ENCODE results near the gene FCGR3A.
A peak's percentile ranks its signal among the peaks of the same experiment; 100 is the strongest.
"Not testable (repeated sequence)": the region's sequence is repeated elsewhere in the genome, so short reads cannot be mapped to it uniquely, and the experiment has no call there.

FCGR3A gene

DNA sequence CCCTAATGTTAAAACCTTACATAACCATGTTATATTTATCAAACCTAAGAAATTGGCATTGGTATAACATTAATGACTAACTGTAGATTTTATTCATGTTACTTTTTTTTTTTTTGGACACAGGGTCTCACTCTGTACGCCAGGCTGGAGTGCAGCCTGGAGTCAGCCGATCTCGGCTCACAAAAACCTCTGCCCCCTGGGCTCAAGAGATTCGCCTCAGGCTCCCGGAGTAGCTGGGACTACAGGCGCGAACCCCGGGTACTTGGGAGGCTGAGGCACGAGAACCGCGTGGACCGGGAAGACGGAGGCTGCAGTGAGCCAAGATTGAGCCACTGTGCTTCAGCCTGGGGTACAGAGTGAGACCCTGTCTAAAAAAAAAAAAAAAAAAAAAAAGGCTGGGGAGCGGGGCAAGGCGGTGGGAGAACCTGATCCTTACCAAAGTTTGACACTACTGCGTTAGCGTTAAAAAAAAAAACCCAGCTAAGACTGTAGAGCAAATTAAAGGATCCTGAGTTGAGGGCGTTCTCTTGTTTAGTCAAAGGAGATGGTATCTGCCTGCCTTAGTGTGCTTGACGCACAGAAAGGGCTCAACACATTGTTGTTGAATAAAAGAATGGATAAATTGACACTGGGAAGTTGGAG lies 20.0 kb downstream of the FCGR3A start:
- DNase-seq (ENCODE audit: low read depth), result not testable (repeated sequence)

DNA sequence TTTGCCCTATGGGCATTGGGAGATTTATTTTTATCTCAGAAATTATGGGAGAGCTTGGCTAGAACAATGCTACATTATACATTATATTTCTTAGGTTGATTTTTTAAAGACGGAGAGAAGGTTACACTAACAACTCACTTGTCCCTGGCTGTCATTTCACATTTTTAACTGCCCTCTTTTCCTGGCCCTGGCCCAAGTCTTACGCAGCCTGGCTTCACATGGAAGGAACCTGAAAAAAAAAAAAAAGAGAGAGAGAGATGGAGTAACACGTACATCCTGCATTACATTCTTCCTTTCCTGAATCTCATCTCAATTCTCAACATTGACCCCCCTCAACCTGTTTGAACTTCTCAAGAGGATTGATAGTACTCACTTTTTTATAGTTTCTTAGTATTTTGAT lies 21.1 kb downstream of the FCGR3A start:
- DNase-seq (ENCODE audit: low read depth), result not testable (repeated sequence)

DNA sequence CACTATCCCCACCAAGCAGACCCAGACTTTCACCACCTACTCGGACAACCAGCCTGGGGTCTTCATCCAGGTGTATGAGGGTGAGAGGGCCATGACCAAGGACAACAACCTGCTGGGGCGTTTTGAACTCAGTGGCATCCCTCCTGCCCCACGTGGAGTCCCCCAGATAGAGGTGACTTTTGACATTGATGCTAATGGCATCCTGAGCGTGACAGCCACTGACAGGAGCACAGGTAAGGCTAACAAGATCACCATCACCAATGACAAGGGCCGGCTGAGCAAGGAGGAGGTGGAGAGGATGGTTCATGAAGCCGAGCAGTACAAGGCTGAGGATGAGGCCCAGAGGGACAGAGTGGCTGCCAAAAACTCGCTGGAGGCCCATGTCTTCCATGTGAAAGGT lies 23.7 kb downstream of the FCGR3A start:
- DNase-seq (ENCODE audit: low read depth), result not testable (repeated sequence)

DNA sequence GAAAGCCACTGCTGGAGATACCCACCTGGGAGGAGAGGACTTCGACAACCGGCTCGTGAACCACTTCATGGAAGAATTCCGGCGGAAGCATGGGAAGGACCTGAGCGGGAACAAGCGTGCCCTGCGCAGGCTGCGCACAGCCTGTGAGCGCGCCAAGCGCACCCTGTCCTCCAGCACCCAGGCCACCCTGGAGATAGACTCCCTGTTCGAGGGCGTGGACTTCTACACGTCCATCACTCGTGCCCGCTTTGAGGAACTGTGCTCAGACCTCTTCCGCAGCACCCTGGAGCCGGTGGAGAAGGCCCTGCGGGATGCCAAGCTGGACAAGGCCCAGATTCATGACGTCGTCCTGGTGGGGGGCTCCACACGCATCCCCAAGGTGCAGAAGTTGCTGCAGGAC lies 24.3 kb downstream of the FCGR3A start:
- DNase-seq (ENCODE audit: low read depth), result not testable (repeated sequence)

DNA sequence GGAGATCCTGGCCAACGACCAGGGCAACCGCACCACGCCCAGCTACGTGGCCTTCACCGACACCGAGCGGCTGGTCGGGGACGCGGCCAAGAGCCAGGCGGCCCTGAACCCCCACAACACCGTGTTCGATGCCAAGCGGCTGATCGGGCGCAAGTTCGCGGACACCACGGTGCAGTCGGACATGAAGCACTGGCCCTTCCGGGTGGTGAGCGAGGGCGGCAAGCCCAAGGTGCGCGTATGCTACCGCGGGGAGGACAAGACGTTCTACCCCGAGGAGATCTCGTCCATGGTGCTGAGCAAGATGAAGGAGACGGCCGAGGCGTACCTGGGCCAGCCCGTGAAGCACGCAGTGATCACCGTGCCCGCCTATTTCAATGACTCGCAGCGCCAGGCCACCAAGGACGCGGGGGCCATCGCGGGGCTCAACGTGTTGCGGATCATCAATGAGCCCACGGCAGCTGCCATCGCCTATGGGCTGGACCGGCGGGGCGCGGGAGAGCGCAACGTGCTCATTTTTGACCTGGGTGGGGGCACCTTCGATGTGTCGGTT lies 24.8 kb downstream of the FCGR3A start:
- not testable (repeated sequence) for DNase-seq (ENCODE audit: low read depth)

DNA sequence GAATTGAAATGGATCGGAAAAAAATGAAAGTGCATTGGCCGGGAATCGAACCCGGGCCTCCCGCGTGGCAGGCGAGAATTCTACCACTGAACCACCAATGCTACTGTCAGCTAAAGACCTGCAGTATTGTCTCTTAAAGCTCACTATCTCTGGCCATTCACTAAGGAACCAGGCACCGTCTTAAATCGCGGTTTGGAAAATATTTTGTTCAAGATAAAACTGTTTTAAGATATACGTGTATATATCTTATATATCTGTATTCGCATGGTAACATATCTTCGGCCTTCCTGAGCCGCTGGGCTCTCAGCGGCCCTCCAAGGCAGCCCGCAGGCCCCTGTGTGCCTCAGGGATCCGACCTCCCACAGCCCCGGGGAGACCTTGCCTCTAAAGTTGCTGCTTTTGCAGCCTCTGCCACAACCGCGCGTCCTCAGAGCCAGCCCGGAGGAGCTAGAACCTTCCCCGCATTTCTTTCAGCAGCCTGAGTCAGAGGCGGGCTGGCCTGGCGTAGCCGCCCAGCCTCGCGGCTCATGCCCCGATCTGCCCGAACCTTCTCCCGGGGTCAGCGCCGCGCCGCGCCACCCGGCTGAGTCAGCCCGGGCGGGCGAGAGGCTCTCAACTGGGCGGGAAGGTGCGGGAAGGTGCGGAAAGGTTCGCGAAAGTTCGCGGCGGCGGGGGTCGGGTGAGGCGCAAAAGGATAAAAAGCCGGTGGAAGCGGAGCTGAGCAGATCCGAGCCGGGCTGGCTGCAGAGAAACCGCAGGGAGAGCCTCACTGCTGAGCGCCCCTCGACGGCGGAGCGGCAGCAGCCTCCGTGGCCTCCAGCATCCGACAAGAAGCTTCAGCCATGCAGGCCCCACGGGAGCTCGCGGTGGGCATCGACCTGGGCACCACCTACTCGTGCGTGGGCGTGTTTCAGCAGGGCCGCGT lies 25.5 kb downstream of the FCGR3A start, which contains the start of gene HSPA6:
TSS of gene HSPA6 (plus strand) at position 724 of the 925 bp plus-strand sequence. CDS start at position 843, 119 bp downstream.
- DNase-seq (ENCODE audit: low read depth), result peak; percentile 66

DNA sequence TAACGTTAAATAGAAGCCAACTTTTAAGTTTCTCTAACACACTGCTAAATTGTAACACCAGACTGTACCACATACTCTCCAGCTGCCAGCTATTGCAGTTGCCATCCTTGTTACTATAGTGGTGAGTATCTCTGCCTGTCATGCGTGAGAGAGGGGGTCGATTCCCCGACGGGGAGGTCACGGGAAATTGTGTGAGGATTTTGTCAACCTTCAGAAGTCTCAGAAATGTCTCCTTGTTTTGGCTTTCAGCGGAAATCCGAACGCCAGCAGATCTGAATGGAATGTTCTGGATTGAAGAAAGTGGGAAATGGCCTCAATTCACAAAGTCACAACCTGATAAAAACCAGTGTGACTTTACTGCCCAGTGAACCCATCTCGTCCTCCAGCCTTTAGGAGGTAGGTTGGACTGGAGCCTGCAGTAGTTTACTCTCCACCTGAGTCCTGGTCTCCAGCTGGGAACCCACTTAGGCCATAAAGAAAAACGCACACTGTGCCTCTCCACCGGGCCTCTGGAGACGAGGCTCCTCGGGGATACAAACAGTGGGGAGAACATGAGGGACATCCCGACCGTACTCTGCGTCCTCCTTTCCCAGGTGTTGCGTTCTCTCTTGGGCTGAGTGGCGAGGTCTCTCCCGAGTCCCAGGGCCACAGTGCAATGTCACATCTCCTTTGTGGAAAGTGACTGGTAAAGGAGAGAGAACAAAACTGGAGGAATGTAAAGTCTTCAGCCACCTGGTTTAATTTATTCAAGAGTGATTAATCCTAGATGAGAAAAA lies 26.4 kb downstream of the FCGR3A start:
- DNase-seq (ENCODE audit: low read depth), result not testable (repeated sequence)

DNA sequence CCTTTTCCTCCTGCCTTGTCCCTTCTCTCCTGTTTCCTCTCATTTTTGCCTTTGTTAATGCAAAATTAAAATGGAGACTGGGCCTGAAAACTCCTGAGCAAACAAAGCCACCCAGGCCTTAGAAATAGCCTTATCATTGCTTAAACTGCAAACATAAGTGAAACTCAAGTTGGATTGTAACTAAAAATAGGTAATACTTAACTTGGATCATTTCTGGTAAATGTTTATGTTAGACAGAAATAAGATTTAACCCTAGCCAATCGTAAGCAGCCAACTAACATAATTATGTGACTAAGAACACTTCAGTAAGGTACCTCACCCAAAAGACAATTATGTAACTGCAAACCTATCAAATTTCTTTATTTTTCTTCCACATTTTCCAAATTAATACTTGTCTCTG lies 35.7 kb downstream of the FCGR3A start:
- not testable (repeated sequence) for DNase-seq (ENCODE audit: low read depth)

DNA sequence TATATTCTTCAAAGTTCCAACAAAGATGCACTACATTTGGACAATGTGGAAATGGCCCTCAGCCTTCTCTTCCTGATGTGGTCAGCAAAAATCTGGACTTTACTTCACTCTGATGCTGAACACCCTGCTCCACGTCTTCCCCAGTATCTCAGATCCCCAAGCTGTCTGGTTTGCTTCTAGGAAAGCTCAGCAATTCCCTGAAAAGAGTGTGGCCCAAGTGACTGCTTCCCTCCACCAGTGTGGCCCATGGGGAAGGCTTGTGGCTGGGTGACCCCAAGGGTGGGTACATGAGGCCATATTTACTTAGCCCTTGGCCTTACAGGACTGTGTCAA lies 36.2 kb downstream of the FCGR3A start:
- DNase-seq (ENCODE audit: low read depth), result not testable (repeated sequence)

DNA sequence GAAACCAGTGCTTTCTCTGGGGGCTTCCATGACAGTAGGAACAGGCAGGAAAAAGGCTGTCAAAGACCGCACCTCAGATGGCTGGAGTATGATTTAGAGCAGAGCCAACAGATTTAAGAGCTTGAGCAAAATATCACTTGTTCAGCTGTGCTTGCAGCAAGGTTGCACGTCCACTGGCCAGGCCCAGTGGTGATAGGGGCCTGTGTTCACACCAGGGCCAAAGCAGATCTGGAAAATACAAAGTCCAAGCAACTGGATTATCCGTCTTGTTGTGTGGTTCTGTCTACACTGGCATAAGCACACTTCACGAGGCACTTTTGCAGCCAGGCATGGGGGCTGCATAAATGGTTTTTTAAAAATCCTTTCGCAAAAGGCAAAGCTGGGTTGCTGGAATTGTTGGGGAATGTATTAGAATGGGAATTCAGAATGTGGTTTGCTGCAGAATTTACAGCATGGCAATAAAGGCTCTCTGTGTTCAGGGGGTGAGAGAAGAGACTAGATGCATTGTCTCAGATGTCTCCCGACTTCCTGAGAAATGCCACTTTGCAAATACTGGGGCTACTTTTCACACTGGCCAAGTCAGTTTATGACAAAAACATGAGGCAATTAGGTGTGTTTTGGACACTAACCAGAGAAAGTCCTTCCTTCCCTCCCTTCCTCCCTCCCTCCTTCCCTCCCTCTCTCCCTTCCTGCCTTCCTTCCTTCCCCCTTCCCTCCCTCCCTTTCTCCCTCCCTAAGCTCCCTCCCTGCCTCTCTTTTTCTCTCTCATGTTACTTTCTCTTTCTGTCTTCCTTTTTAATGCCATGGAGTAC lies 36.8 kb downstream of the FCGR3A start:
- DNase-seq (ENCODE audit: low read depth), result not testable (repeated sequence)

DNA sequence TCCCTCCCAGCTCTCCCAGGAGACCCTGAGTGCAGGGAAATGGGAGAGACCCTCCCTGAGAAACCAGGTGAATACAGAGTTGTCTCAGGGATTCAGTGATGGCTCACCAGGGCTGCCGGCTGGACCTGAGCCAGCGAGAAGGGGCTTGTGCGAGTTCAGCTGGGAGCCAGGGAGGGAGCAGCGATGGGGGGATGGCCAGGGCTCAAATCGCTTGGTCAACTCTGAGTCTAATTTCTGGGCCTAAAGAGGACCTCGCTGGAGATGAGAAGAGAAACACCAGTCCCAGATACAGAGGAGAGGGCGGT lies 37.9 kb downstream of the FCGR3A start:
- no peak for DNase-seq (ENCODE audit: low read depth)

DNA sequence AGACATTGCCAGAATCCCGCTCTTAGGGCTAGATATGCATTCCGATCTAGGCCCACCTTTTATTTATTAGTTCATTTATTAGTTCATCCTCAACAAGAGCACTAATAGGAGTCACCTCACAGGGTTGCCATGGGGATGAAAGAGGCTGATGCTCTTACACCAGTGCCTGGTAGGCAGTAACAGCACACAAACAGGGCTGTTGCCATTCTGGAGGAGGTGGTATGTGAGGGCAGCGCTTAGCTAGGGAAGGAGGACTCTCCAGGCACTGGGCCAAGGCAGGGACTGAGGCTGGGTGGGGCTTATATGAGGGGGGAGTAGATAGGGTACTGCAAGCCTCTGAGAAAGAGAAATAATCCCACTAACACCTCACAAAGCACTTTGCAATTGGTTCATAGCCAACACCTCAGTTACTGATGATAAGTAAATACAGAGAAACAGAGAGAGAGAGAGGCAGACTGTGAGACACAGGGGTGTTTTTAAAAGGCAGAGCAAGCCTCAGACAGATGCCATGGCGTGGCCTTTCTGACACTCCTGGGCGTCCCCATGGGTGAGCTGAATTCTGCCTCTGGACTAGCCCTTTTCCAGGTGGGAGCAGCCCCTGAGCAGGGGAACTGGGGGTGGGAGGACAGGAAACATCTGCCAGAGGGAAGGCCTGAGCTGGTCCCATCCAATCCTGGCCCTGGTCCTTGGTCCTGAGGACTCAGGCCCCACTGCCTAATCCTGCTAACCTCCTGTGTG lies 38.4 kb downstream of the FCGR3A start:
- no peak for DNase-seq (ENCODE audit: low read depth)

DNA sequence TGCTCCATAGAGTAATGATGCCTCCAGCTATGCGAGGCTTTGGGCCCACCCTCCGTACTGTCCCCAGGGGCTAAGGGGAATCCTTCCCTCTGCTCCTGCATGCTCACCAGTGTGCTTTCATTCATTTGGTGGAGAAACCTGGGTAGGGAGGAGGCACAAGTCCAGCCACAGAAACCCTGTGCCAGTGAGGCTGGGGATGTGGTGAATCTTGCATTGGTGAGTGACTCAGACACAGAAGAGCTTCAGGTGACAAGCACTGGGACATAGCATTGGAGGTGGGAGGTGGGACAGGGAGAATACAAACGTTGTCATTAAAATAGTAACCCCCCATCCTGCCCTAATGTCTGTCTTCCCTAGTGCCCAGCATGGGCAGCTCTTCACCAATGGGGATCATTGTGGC lies 39.1 kb downstream of the FCGR3A start:
- no peak for DNase-seq (ENCODE audit: low read depth)

DNA sequence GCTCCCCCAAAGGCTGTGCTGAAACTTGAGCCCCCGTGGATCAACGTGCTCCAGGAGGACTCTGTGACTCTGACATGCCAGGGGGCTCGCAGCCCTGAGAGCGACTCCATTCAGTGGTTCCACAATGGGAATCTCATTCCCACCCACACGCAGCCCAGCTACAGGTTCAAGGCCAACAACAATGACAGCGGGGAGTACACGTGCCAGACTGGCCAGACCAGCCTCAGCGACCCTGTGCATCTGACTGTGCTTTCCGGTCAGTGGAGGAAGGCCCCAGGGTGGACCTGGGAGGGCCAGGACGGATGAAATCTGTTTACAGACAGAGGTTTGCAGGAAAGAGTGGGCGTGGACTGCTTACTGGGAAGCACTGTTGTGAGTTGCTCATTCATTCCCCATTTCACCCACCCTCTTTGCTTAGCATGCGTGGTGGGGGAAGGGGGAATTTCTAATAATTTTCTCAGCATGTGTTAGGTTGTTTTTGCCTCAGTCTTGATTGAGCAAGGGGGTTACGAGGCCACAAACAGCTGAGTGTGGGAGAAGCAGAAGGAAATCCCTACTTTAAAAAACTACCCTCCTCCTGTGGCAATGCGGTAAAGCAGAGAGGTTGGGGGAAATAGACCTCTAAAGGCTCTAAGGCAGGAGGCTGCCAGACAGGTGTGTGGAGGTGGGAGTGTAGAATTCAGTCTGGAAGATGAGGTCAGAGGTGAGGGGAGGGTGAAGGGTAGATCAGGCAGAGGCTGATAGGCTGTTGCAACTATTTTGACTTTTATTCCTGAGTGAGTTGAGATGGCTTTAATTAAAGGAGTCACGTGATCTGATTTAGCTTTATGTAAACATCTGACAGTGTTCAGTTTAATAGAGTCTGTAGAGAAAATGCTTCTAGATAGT lies 43.0 kb downstream of the FCGR3A start:
- peak; percentile 44 for DNase-seq (ENCODE audit: low read depth)

DNA sequence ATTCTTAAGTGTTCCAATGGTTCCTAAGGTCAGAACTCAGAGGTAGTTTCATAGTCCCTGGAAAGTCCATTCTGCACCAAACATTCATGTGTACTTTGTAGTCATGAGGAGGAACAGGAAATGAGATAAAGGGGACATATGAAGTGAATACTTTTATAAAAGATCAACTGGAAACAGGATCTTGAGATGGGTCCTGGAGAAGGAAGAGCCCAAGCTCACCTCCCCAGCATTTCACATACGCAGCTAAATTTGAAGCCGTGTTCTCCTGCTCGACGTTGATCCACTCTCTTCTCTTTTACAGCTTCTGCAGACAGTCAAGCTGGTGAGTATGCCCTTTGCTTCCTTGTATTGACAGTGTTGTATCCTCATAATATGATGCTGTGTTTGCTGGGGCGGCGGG lies 43.9 kb downstream of the FCGR3A start:
- DNase-seq (ENCODE audit: low read depth), result no peak

DNA sequence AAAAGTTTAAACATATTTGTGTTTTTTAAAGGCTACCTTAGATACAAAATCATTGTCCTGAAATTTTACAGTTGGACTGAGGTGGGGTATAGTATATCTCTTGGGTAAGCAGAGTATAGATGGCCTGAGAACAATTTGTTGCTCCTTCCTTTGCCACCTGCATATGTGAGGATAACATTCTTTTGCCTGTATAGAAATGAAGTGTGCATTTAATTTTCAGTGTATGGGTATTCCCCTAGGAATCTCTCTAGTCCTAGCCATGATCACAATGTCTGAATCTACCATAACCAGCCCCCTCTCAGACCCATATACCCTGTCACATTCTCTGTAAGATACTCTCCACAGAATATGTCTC lies 46.2 kb downstream of the FCGR3A start:
- no peak for DNase-seq (ENCODE audit: low read depth)

DNA sequence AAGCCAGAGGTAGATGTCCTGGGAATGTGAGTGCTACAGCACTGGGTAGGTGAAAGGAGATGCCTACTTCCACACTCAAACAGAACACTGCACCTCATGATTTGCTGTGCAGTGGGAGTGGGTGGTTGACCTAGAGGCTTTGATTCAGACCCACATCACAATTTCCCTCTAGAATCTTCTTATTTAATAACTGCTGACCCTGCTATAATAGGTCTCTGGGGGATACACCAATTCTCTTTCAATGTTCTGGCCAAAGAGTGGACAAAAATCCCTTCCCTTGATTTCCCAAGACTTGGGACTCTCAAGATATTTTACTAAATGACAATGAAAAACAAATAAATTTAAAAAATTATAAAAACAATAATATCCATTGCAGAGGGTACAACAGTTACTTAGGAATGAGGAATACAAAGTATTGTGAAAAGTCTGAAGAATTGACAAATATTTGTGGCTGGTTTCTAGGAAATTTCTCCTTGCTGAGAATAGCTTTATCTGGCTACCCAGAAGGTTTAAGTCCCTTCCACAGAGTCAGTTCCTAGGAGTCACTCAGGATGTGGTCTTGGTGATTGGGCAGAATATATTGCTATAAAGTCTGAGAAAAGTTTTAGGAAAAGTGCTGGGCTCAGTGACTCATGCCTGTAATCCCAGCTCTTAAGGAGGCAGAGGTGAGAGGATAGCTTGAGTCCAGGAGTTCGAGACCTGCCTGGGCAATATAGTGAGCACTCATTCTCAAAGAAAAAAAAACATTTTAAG lies 46.8 kb downstream of the FCGR3A start:
- DNase-seq (ENCODE audit: low read depth), result no peak

DNA sequence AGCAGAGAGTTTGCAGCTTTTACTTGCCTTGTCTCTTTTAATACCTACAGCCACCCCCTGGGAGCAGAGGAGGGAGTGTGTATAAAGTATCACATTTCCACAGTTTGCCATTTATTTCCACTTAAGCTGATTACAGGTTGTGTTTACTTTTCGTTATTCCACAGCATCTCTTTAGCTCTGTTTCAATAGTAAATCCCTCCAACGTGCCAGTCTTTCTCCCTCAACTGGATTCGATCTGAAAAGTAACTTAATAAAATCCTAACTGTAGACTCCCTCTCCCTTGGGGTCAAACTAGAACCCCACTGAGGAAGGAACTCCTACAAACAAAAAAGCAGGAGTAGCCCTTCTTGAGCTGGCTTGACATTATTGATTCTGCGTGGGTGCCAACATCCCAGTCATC lies 47.4 kb downstream of the FCGR3A start:
- DNase-seq (ENCODE audit: low read depth), result no peak

DNA sequence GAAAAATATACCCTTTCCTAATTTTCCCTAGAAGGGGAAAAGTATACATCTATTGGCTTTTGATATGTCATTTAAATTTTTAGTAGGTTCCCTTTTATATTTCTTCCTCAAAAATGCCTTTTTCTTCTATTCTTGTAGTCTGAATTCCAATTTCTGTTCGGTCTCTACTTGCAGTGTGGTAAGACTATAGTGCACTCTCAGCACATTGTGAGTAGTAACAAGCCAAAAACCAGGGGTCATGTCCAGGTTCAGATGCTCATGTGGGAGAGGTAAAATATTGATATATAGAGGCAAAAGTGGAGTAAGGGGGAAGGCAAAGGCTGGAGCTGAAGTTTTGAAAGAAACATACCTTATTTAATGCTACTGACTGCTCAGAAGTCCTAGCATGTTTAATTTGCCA lies 48.4 kb downstream of the FCGR3A start:
- DNase-seq (ENCODE audit: low read depth), result no peak
